Progenitor cell of endocrine pancreas (in vitro differentiated cells): ENCODE measurements around the gene MAPK7. TPM values are rescaled to one million over a fixed set of nuclear protein-coding genes. Genes with fewer than 3 reads are reported as not detected.

Experiments used
- DNase-seq: peaks from one replicate; pipeline ENCODE4 v3.0.0; 2021; ENCODE audit warnings: low spot score; ENCODE audit not compliant: unreplicated experiment
- H3K27ac Mint-ChIP-seq: 2 replicates; pipeline ENCODE4 v1.8.0; 2021; ENCODE audit warnings: mild to moderate bottlenecking, moderate library complexity, mixed read lengths
- H3K27me3 Mint-ChIP-seq: 2 replicates; pipeline ENCODE4 v1.8.0; 2021; ENCODE audit warnings: mixed read lengths
- H3K36me3 Mint-ChIP-seq: 2 replicates; pipeline ENCODE4 v1.8.0; 2022; ENCODE audit warnings: mixed read lengths; ENCODE audit not compliant: insufficient read depth
- H3K4me1 Mint-ChIP-seq: 2 replicates; pipeline ENCODE4 v1.8.0; 2021; ENCODE audit warnings: low read depth, mixed read lengths
- H3K4me3 Mint-ChIP-seq: 2 replicates; pipeline ENCODE4 v1.8.0; 2021; ENCODE audit warnings: low read depth, mild to moderate bottlenecking, moderate library complexity, mixed read lengths
- H3K9me3 Mint-ChIP-seq: 2 replicates; pipeline ENCODE4 v1.8.0; 2021; ENCODE audit warnings: low read depth, mixed read lengths
- total RNA-seq: library from RNA; stranded (reverse); gene quantifications from 2 replicates; pipeline ENCODE4 v1.2.1, GENCODE V29; 2021
- TF ChIP-seq, protein P1 (sequence below): fragments of 200-600 bp; sonication (generic); IDR thresholded peaks from one replicate; pipeline ENCODE4 v1.5.0; 2021; ENCODE audit warnings: antibody characterized with exemption, mild to moderate bottlenecking; ENCODE audit not compliant: unreplicated experiment

The MAPK7 gene
- total RNA-seq, 1 donor from 2014 or later = 41.8 TPM

DNA sequence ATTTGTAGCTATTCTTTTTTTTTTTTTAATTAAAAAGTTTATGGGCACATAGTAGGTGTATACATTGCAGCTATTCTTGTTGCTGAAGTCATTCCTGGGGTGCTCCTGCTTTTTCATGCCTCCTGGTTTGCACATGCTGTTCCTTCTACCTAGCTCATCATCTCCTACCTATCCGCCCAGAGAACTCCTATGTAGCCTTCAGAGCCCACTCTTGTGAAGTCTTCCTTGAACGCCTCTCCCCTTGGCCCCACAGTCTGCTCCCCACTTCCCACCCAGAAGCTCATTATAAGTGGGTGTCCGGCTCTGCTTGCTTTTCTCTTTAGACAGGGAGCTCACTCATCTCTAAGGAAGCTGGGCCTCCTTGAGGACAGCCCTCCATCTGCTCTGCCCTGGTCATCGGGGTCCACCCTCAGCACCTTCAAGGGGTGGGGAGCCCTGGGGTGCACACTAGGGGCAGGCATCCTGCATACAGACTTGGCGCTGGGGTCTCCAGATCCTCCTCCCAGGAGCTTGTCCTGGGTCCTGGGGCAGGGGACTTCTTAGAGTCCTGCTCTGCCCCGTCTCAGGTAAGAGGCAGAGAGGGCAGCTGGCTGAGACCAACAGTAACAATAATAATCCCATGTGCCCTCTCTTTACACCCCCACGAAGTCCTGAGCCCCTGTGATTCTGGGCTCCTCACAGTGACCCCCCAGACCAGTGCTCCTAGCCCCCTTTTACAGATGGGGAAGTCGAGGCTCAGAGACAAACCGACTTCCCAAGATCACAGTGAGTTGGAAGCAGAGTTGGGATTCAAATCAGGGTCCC, 12.3 kb upstream of the MAPK7 start:
- TF ChIP-seq, protein P1, sequence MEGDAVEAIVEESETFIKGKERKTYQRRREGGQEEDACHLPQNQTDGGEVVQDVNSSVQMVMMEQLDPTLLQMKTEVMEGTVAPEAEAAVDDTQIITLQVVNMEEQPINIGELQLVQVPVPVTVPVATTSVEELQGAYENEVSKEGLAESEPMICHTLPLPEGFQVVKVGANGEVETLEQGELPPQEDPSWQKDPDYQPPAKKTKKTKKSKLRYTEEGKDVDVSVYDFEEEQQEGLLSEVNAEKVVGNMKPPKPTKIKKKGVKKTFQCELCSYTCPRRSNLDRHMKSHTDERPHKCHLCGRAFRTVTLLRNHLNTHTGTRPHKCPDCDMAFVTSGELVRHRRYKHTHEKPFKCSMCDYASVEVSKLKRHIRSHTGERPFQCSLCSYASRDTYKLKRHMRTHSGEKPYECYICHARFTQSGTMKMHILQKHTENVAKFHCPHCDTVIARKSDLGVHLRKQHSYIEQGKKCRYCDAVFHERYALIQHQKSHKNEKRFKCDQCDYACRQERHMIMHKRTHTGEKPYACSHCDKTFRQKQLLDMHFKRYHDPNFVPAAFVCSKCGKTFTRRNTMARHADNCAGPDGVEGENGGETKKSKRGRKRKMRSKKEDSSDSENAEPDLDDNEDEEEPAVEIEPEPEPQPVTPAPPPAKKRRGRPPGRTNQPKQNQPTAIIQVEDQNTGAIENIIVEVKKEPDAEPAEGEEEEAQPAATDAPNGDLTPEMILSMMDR = no peak
- Mint-ChIP-seq H3K9me3 (no peaks in the 10 kb centered on the region), H3K27me3 (peaks cover 3% of the 10 kb centered on the region), H3K4me1 (peaks cover 10% of the 10 kb centered on the region), H3K27ac (no peak overlapping the region), H3K36me3 (no peaks in the 10 kb centered on the region), H3K4me3 (no peak overlapping the region)
- DNase-seq = no peak

DNA sequence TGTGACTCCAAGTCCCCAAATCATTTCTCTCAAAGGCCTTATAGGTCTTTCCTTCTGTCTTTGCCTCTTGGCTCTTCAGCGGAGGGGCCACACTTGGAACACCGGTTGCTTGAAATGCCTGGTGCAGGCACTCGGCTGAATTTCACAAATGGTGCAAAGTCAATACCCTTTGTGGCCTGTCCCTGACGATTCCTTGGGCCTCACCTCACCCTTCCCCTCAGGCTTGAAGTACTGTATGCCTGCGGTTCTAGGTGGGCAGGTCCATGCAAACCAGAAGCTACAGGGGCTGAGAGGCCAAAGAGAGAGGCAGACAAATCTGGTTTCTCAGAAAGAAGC, 11.7 kb upstream of the MAPK7 start:
- DNase-seq = no peak
- no peaks in the 10 kb centered on the region for H3K36me3 Mint-ChIP-seq
- peaks cover 7% of the 10 kb centered on the region for H3K4me1 Mint-ChIP-seq
- peaks cover 3% of the 10 kb centered on the region for H3K27me3 Mint-ChIP-seq
- no peak overlapping the region for H3K27ac Mint-ChIP-seq
- no peaks in the 10 kb centered on the region for H3K9me3 Mint-ChIP-seq
- H3K4me3 Mint-ChIP-seq = no peak overlapping the region
- TF ChIP-seq, protein P1 = no peak

DNA sequence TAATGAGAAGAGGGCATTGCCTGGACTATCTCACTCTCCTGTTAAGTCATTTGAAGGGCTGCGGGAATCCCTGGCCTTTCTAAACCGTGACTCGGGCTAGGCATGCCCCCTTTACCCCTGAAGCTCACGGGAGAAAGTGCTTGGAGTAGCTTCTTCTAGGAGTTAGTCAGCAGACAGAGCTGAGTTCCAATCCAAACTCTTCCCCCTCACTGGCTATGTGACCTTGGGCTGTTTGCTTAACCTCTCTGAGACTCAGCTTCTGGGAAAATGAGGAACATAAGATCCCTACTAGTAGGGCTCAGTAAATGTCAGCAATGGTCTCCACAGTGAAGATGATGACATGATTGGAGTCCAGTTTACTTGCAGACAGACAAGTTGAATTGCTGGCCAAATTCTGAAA, 10.1 kb upstream of the MAPK7 start:
- H3K9me3 Mint-ChIP-seq = no peaks in the 10 kb centered on the region
- peaks cover 3% of the 10 kb centered on the region for H3K27me3 Mint-ChIP-seq
- TF ChIP-seq, protein P1 = no peak
- H3K36me3 Mint-ChIP-seq = no peaks in the 10 kb centered on the region
- H3K4me3 Mint-ChIP-seq = no peak overlapping the region
- peaks cover 4% of the 10 kb centered on the region for H3K4me1 Mint-ChIP-seq
- DNase-seq = no peak
- H3K27ac Mint-ChIP-seq = no peak overlapping the region

DNA sequence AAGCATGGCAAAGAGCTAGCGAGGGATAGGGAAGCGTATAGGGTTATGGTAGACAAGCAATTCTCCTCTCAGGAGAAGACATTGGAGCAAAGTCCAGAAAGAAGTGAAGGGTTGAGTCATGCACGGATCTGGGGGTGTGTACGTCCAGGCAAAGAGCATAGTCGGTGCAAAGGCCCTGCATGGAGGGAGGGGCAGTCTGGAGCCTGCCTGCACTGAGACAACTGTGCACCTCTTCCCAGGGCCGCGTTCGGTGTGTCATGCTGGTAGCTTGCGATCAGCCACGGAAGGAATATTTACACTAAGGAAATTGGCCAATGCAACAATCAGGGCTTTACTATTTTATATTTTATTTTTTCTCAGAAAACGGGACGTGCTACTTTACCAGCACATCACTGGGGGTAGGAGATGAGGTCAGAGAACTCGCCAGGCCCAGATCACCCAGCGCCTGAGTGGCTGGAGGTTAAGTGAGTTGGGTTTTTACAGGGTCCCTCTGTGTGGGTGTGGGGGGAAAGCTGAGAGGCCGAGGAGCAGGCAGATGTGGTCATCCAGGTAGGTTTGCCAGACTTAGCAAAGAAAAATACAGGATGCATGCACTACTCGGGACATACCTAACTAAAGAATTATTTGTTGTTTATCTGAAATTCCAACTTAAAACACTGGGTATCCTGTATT, 9.1 kb upstream of the MAPK7 start:
- Mint-ChIP-seq H3K9me3 (no peaks in the 10 kb centered on the region), H3K4me3 (no peak overlapping the region), H3K36me3 (no peaks in the 10 kb centered on the region), H3K4me1 (no peaks in the 10 kb centered on the region), H3K27ac (no peak overlapping the region), H3K27me3 (no peaks in the 10 kb centered on the region)
- DNase-seq = no peak
- TF ChIP-seq, protein P1 = no peak

DNA sequence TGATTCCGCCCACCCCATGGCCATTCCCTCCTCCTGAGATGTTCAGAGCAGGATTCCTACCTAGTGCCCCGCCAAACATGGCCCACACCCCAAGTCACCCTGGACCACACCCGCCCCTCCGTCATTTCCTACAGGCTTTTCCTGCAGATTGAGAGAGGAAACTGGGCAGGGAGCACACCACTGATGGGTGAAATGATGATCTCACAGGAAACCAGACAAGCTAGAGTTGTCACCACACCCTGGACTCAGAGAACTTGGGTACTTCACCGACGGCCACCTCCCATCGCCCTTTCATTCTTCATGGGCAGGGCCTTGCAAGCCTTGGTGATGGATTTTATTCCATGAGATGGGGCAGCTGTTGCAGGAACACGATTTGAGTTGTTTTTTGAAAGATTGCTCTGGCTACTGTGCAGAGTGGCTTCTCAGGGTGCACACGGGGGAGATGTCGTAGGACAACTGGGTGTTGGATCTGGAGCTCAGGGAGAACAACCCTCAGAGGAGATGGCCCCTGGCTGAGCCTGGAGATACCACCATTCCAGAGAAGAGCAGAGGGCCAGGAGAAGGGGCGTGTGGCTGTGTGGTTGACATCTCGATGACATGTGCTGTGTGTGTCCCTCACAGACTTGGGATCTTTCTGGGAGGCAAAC, 8.3 kb upstream of the MAPK7 start:
- Mint-ChIP-seq H3K36me3 (no peaks in the 10 kb centered on the region), H3K4me3 (no peak overlapping the region), H3K9me3 (no peaks in the 10 kb centered on the region), H3K27ac (no peak overlapping the region), H3K4me1 (no peaks in the 10 kb centered on the region), H3K27me3 (no peaks in the 10 kb centered on the region)
- TF ChIP-seq, protein P1 = no peak
- DNase-seq = no peak
